Vagina (tissue), 2 donors: ENCODE data around the gene NCOA5. TPM values are rescaled to one million over a fixed set of nuclear protein-coding genes. Genes with fewer than 3 reads are reported as not detected.
A peak's percentile ranks its signal among the peaks of the same experiment; 100 is the strongest.

ENCODE experiments used
- DNase-seq, 2 donors: peaks; one replicate each; pipeline ENCODE4 v3.0.0-alpha.2; 2017; ENCODE audit errors: extremely low spot score in 2 of 2
- H3K27ac ChIP-seq: fragments of 200-600 bp; sonication (generic); one replicate; pipeline ENCODE4 v1.5.1; 2019
- H3K27me3 ChIP-seq: fragments of 200-600 bp; sonication (generic); one replicate; pipeline ENCODE4 v1.5.1; 2019
- H3K36me3 ChIP-seq, 2 donors: fragments of 200-600 bp; sonication (generic); one replicate each; pipeline ENCODE4 v1.5.1; 2017 to 2019
- H3K4me1 ChIP-seq: fragments of 200-600 bp; sonication (generic); one replicate; pipeline ENCODE4 v1.5.1; 2019
- H3K4me3 ChIP-seq, 2 donors: fragments of 200-600 bp; sonication (generic); 1 replicate in 1 of 2; 2 replicates in 1 of 2; pipeline ENCODE4 v1.5.1; 2016 to 2019
- H3K9me3 ChIP-seq: fragments of 200-600 bp; sonication (generic); one replicate; pipeline ENCODE4 v1.5.1; 2019
- POLR2A ChIP-seq, 2 donors: fragments of 450-650 bp; IDR thresholded peaks; one replicate each; pipeline ENCODE4 v1.6.1; 2017; ENCODE audit warnings: antibody characterized with exemption in 2 of 2, mild to moderate bottlenecking in 2 of 2, moderate library complexity in 2 of 2
- POLR2AphosphoS5 ChIP-seq, 2 donors: sonication (generic); formaldehyde crosslinking; IDR thresholded peaks; one replicate each; pipeline ENCODE4 v1.9.0; 2017; ENCODE audit warnings: antibody characterized with exemption in 2 of 2, mild to moderate bottlenecking in 2 of 2, low read depth in 1 of 2; ENCODE audit not compliant: insufficient read depth in 1 of 2
- intact Hi-C: fragments of 100-400 bp; cut with DNase I; formaldehyde crosslinking; loops from one replicate; pipeline ENCODE4 v1.15.1; 2023
- total RNA-seq: library from RNA; depleted of rRNA; stranded (reverse); fragments of >200 nt; gene quantifications from one replicate; pipeline ENCODE4 v1.2.3, GENCODE V29; 2016
- TF ChIP-seq, protein P1 (sequence below), 3 experiments: fragments of 450-650 bp in 2 of 3; fragments of 200-600 bp in 1 of 3; sonication (generic) in 1 of 3; IDR thresholded peaks; one replicate each; pipeline ENCODE4 v1.5.1; 2017 to 2019; ENCODE audit warnings: antibody characterized with exemption in 3 of 3, mild to moderate bottlenecking in 2 of 3, moderate library complexity in 2 of 3

NCOA5 gene
- total RNA-seq, 1 donor from 2014 or later, result 33.9 TPM

- no peak overlapping the region for H3K27ac ChIP-seq
- intact Hi-C loops, result no loop called here
- no peaks in the 10 kb centered on the region for H3K9me3 ChIP-seq
- peaks cover 0 to 17% of the 10 kb centered on the region in 2 donors for H3K36me3 ChIP-seq
- no peak for DNase-seq
- no peaks in the 10 kb centered on the region for H3K27me3 ChIP-seq
- H3K4me1 ChIP-seq, result peaks cover 35% of the 10 kb centered on the region
- TF ChIP-seq POLR2A (IDR thresholded peaks at IDR 0.05) (no peak), POLR2AphosphoS5 (IDR thresholded peaks at IDR 0.05; ENCODE audit: insufficient read depth in 1 of 2, low read depth in 1 of 2) (no peak)
- TF ChIP-seq, protein P1, sequence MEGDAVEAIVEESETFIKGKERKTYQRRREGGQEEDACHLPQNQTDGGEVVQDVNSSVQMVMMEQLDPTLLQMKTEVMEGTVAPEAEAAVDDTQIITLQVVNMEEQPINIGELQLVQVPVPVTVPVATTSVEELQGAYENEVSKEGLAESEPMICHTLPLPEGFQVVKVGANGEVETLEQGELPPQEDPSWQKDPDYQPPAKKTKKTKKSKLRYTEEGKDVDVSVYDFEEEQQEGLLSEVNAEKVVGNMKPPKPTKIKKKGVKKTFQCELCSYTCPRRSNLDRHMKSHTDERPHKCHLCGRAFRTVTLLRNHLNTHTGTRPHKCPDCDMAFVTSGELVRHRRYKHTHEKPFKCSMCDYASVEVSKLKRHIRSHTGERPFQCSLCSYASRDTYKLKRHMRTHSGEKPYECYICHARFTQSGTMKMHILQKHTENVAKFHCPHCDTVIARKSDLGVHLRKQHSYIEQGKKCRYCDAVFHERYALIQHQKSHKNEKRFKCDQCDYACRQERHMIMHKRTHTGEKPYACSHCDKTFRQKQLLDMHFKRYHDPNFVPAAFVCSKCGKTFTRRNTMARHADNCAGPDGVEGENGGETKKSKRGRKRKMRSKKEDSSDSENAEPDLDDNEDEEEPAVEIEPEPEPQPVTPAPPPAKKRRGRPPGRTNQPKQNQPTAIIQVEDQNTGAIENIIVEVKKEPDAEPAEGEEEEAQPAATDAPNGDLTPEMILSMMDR (IDR thresholded peaks at IDR 0.05), result no peak
- H3K4me3 ChIP-seq, result no peak overlapping the region
These were observed 31.6 kb upstream of the NCOA5 start for GRCh38 chr20:46121184-46121930.

GRCh38 chr20:46120136-46120535 is 30.4 kb upstream of the NCOA5 start:
- Histone ChIP-seq H3K36me3 (peaks cover 0 to 17% of the 10 kb centered on the region in 2 donors), H3K27ac (no peak overlapping the region), H3K9me3 (no peaks in the 10 kb centered on the region), H3K27me3 (no peaks in the 10 kb centered on the region), H3K4me1 (peaks cover 35% of the 10 kb centered on the region), H3K4me3 (no peak overlapping the region)
- intact Hi-C loops, result no loop called here
- DNase-seq, result no peak
- no peak for TF ChIP-seq POLR2AphosphoS5 (IDR thresholded peaks at IDR 0.05; ENCODE audit: insufficient read depth in 1 of 2, low read depth in 1 of 2)
- TF ChIP-seq, protein P1 (IDR thresholded peaks at IDR 0.05), result no peak
- TF ChIP-seq POLR2A (IDR thresholded peaks at IDR 0.05), result no peak

DNA sequence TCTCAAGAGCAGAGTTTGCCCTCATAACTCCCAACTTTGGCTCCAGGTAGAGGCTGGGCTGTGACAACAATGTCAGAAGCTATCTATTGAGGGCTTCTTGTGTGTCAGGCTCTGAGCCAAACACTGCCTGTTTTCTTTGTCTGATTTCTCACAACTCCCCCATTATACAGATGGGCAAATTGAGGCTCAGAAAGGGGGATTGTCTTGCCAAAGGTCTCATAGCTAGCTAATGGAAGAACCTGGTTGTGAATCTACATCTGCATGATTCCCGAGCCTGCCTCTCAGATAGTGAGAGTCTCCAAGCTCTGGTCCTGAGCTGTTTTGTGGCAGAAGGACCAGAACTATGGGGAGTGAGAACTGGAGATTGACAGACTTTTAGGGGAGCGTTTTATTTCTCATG is 29.8 kb upstream of the NCOA5 start:
- H3K4me3 ChIP-seq, result peak overlapping the region; percentile 61 to 63
- peaks cover 35% of the 10 kb centered on the region for H3K4me1 ChIP-seq
- no peak for DNase-seq
- peak overlapping the region; percentile 92 for H3K27ac ChIP-seq
- peaks cover 0 to 17% of the 10 kb centered on the region in 2 donors for H3K36me3 ChIP-seq
- no peaks in the 10 kb centered on the region for H3K9me3 ChIP-seq
- no peaks in the 10 kb centered on the region for H3K27me3 ChIP-seq
- intact Hi-C loops, result no loop called here
- TF ChIP-seq POLR2A (IDR thresholded peaks at IDR 0.05), result no peak
- TF ChIP-seq, protein P1 (IDR thresholded peaks at IDR 0.05), result no peak
- TF ChIP-seq POLR2AphosphoS5 (IDR thresholded peaks at IDR 0.05; ENCODE audit: insufficient read depth in 1 of 2, low read depth in 1 of 2), result no peak

GRCh38 chr20:46119028-46119546 is 29.3 kb upstream of the NCOA5 start:
- intact Hi-C loops, result no loop called here
- H3K9me3 ChIP-seq, result no peaks in the 10 kb centered on the region
- H3K4me1 ChIP-seq, result peaks cover 35% of the 10 kb centered on the region
- peaks cover 0 to 17% of the 10 kb centered on the region in 2 donors for H3K36me3 ChIP-seq
- TF ChIP-seq POLR2AphosphoS5 (IDR thresholded peaks at IDR 0.05; ENCODE audit: insufficient read depth in 1 of 2, low read depth in 1 of 2), result no peak
- TF ChIP-seq, protein P1 (IDR thresholded peaks at IDR 0.05), result no peak
- no peak for TF ChIP-seq POLR2A (IDR thresholded peaks at IDR 0.05)
- H3K27ac ChIP-seq, result peak overlapping the region; percentile 92
- H3K4me3 ChIP-seq, result peak overlapping the region; percentile 61 to 63
- DNase-seq, result no peak
- no peaks in the 10 kb centered on the region for H3K27me3 ChIP-seq

- peaks cover 35% of the 10 kb centered on the region for H3K4me1 ChIP-seq
- H3K27me3 ChIP-seq, result no peaks in the 10 kb centered on the region
- intact Hi-C loops, result no loop called here
- TF ChIP-seq POLR2AphosphoS5 (IDR thresholded peaks at IDR 0.05; ENCODE audit: insufficient read depth in 1 of 2, low read depth in 1 of 2) (peak in 1 of 2 donors; percentile 5), POLR2A (IDR thresholded peaks at IDR 0.05) (no peak)
- TF ChIP-seq, protein P1 (IDR thresholded peaks at IDR 0.05), result no peak
- H3K4me3 ChIP-seq, result peak overlapping the region; percentile 61 to 63
- H3K27ac ChIP-seq, result peak overlapping the region; percentile 92
- no peaks in the 10 kb centered on the region for H3K9me3 ChIP-seq
- no peak for DNase-seq
- peaks cover 0 to 14% of the 10 kb centered on the region in 2 donors for H3K36me3 ChIP-seq
These were observed 28.8 kb upstream of the NCOA5 start for GRCh38 chr20:46118481-46119020.
